HFFc6 (cell line): Measurements from ENCODE around the gene PKP4. TPM values are rescaled to one million over a fixed set of nuclear protein-coding genes. Genes with fewer than 3 reads are reported as not detected.
A peak's percentile ranks its signal among the peaks of the same experiment; 100 is the strongest.

Experiments used
- DNase-seq: peaks from one replicate; pipeline ENCODE4 v3.0.0-alpha.2; 2018
- H3K27ac Mint-ChIP-seq: 2 replicates; pipeline ENCODE4 v1.8.0; 2020; ENCODE audit warnings: mild to moderate bottlenecking, mixed read lengths
- H3K27me3 Mint-ChIP-seq: 2 replicates; pipeline ENCODE4 v1.8.0; 2021; ENCODE audit warnings: mild to moderate bottlenecking, moderate library complexity, mixed read lengths; ENCODE audit not compliant: insufficient read depth
- H3K36me3 Mint-ChIP-seq: 2 replicates; pipeline ENCODE4 v1.8.0; 2021; ENCODE audit warnings: low read depth, mixed read lengths
- H3K4me1 Mint-ChIP-seq: 2 replicates; pipeline ENCODE4 v1.8.0; 2020; ENCODE audit warnings: low read depth, mixed read lengths
- H3K4me3 Mint-ChIP-seq: 2 replicates; pipeline ENCODE4 v1.8.0; 2020; ENCODE audit warnings: mild to moderate bottlenecking, moderate library complexity, mixed read lengths
- H3K9me3 Mint-ChIP-seq: 2 replicates; pipeline ENCODE4 v1.8.0; 2020; ENCODE audit warnings: mild to moderate bottlenecking, mixed read lengths
- CTCF ChIP-seq: fragments of 200-600 bp; sonication (generic); IDR thresholded peaks from 2 replicates; pipeline ENCODE4 v1.5.0; 2021; ENCODE audit warnings: antibody characterized with exemption, mild to moderate bottlenecking
- total RNA-seq, 6 experiments: library from RNA; stranded (reverse); fragmentation: NEBNext Ultra II Directional; extraction: Animal tissue kit (Norgen Biotek cat#: 25700); gene quantifications; 2 replicates in 1 of 6; 3 replicates in 5 of 6; pipeline ENCODE4 v1.2.3, GENCODE V29; 2021

PKP4 gene
- total RNA-seq, 6 experiments from 2014 or later, result 35.9 to 48.9 (median 43.5) TPM

- Mint-ChIP-seq H3K27ac (no peak overlapping the region), H3K36me3 (peaks cover 9% of the 10 kb centered on the region; the same call in 1 of the 2 replicates), H3K4me3 (no peak overlapping the region), H3K27me3 (no peaks in the 10 kb centered on the region; the same call in 1 of the 2 replicates), H3K9me3 (no peaks in the 10 kb centered on the region), H3K4me1 (peaks cover 20% of the 10 kb centered on the region)
- peak; percentile 21; the same call in 1 of the 2 replicates for TF ChIP-seq CTCF
- no peak for DNase-seq
Observed at GRCh38 chr2:158573739-158574138, 117.0 kb downstream of the PKP4 start.

- Mint-ChIP-seq H3K27me3 (no peaks in the 10 kb centered on the region; the same call in none of the 2 replicates), H3K4me3 (no peak overlapping the region), H3K36me3 (peaks cover 16% of the 10 kb centered on the region), H3K27ac (no peak overlapping the region), H3K9me3 (no peaks in the 10 kb centered on the region), H3K4me1 (peaks cover 20% of the 10 kb centered on the region)
- TF ChIP-seq CTCF, result no peak
- DNase-seq, result peak; percentile 3
Observed at GRCh38 chr2:158575051-158575635, 118.4 kb downstream of the PKP4 start.

- no peaks in the 10 kb centered on the region; the same call in none of the 2 replicates for H3K27me3 Mint-ChIP-seq
- peaks cover 15% of the 10 kb centered on the region; the same call in 1 of the 2 replicates for H3K36me3 Mint-ChIP-seq
- no peaks in the 10 kb centered on the region for H3K9me3 Mint-ChIP-seq
- H3K27ac Mint-ChIP-seq, result no peak overlapping the region
- H3K4me1 Mint-ChIP-seq, result peaks cover 20% of the 10 kb centered on the region
- H3K4me3 Mint-ChIP-seq, result no peak overlapping the region
- no peak for DNase-seq
- TF ChIP-seq CTCF, result no peak
Observed at GRCh38 chr2:158577141-158577540, 120.4 kb downstream of the PKP4 start.

GRCh38 chr2:158578703-158579330 lies 122.1 kb downstream of the PKP4 start:
- no peaks in the 10 kb centered on the region; the same call in 1 of the 2 replicates for H3K27me3 Mint-ChIP-seq
- TF ChIP-seq CTCF, result no peak
- DNase-seq, result no peak
- peaks cover 20% of the 10 kb centered on the region for H3K4me1 Mint-ChIP-seq
- H3K27ac Mint-ChIP-seq, result no peak overlapping the region
- no peaks in the 10 kb centered on the region for H3K9me3 Mint-ChIP-seq
- no peak overlapping the region for H3K4me3 Mint-ChIP-seq
- peaks cover 15% of the 10 kb centered on the region; the same call in 1 of the 2 replicates for H3K36me3 Mint-ChIP-seq

- no peak overlapping the region for H3K27ac Mint-ChIP-seq
- TF ChIP-seq CTCF, result no peak
- no peak overlapping the region for H3K4me3 Mint-ChIP-seq
- H3K27me3 Mint-ChIP-seq, result no peaks in the 10 kb centered on the region; the same call in 1 of the 2 replicates
- no peak for DNase-seq
- H3K4me1 Mint-ChIP-seq, result peaks cover 18% of the 10 kb centered on the region
- peaks cover 21% of the 10 kb centered on the region; the same call in 1 of the 2 replicates for H3K36me3 Mint-ChIP-seq
- no peaks in the 10 kb centered on the region for H3K9me3 Mint-ChIP-seq
Observed at GRCh38 chr2:158579928-158580327, 123.2 kb downstream of the PKP4 start.
